H9 (cell line): ENCODE measurements around the gene HS3ST2. TPM values are rescaled to one million over a fixed set of nuclear protein-coding genes. Genes with fewer than 3 reads are reported as not detected.

Source experiments
- DNase-seq: peaks from one replicate; pipeline ENCODE4 v3.0.0-alpha.2; 2017
- H2AFZ ChIP-seq: one replicate; pipeline ENCODE4 v1.6.1; 2013; ENCODE audit warnings: mild to moderate bottlenecking, low read length, control low read depth, moderate library complexity
- H2AK5ac ChIP-seq: 2 replicates; pipeline ENCODE4 v1.6.1; 2013; ENCODE audit warnings: low read length, control low read depth, mixed read lengths; ENCODE audit not compliant: insufficient read length
- H2BK120ac ChIP-seq: one replicate; pipeline ENCODE4 v1.6.1; 2013; ENCODE audit warnings: low read depth, mild to moderate bottlenecking, low read length, control low read depth, inconsistent platforms; ENCODE audit not compliant: poor library complexity, severe bottlenecking
- H2BK12ac ChIP-seq: 2 replicates; pipeline ENCODE4 v1.6.1; 2013; ENCODE audit warnings: low read length, control low read depth, mixed read lengths, low read depth; ENCODE audit not compliant: insufficient read length
- H2BK15ac ChIP-seq: 2 replicates; pipeline ENCODE4 v1.6.1; 2013; ENCODE audit warnings: low read depth, low read length, control low read depth
- H2BK20ac ChIP-seq: one replicate; pipeline ENCODE4 v1.6.1; 2013; ENCODE audit warnings: low read depth, mild to moderate bottlenecking, low read length, control low read depth, inconsistent platforms; ENCODE audit not compliant: poor library complexity, severe bottlenecking
- H2BK5ac ChIP-seq: 2 replicates; pipeline ENCODE4 v1.6.1; 2013; ENCODE audit warnings: low read length, control low read depth, mixed read lengths; ENCODE audit not compliant: insufficient read length
- H3K14ac ChIP-seq: 2 replicates; pipeline ENCODE4 v1.6.1; 2013; ENCODE audit warnings: low read length, control low read depth; ENCODE audit not compliant: insufficient read depth
- H3K18ac ChIP-seq: 2 replicates; pipeline ENCODE4 v1.6.1; 2013; ENCODE audit warnings: low read depth, mild to moderate bottlenecking, mixed read lengths, low read length, control low read depth; ENCODE audit not compliant: insufficient read length
- H3K23ac ChIP-seq: 2 replicates; pipeline ENCODE4 v1.6.1; 2013; ENCODE audit warnings: low read length, control low read depth, mixed read lengths, low read depth; ENCODE audit not compliant: insufficient read length
- H3K23me2 ChIP-seq: 2 replicates; pipeline ENCODE4 v1.6.1; 2013; ENCODE audit warnings: low read depth, mild to moderate bottlenecking, mixed read lengths, low read length, control low read depth; ENCODE audit not compliant: insufficient read length, poor library complexity, severe bottlenecking
- H3K27ac ChIP-seq: 2 replicates; pipeline ENCODE4 v1.5.1; 2013; ENCODE audit warnings: low read length, control low read depth, mixed read lengths, low read depth; ENCODE audit not compliant: insufficient read length
- H3K27me3 ChIP-seq: 2 replicates; pipeline ENCODE4 v1.6.1; 2013; ENCODE audit warnings: low read length, control low read depth, inconsistent platforms; ENCODE audit not compliant: insufficient read depth
- H3K4ac ChIP-seq: 2 replicates; pipeline ENCODE4 v1.6.1; 2013; ENCODE audit warnings: low read depth, mild to moderate bottlenecking, control low read depth, inconsistent platforms, low read length, moderate library complexity
- H3K4me1 ChIP-seq: 2 replicates; pipeline ENCODE4 v1.6.1; 2013; ENCODE audit warnings: low read length, control low read depth, inconsistent platforms; ENCODE audit not compliant: insufficient read depth
- H3K4me2 ChIP-seq: 2 replicates; pipeline ENCODE4 v1.6.1; 2013; ENCODE audit warnings: low read length, control low read depth, mixed read lengths; ENCODE audit not compliant: insufficient read length, insufficient read depth
- H3K56ac ChIP-seq: 2 replicates; pipeline ENCODE4 v1.6.1; 2013; ENCODE audit warnings: low read depth, mild to moderate bottlenecking, mixed read lengths, low read length, control low read depth; ENCODE audit not compliant: insufficient read length
- H3K79me1 ChIP-seq: 2 replicates; pipeline ENCODE4 v1.6.1; 2013; ENCODE audit warnings: low read depth, mild to moderate bottlenecking, moderate library complexity, low read length, control low read depth, inconsistent platforms; ENCODE audit not compliant: insufficient read depth, poor library complexity, severe bottlenecking
- H3K79me2 ChIP-seq: 2 replicates; pipeline ENCODE4 v1.6.1; 2013; ENCODE audit warnings: low read length, control low read depth, inconsistent platforms; ENCODE audit not compliant: insufficient read depth
- H3K9ac ChIP-seq: 2 replicates; pipeline ENCODE4 v1.6.1; 2013; ENCODE audit warnings: low read length, control low read depth, mixed read lengths; ENCODE audit not compliant: insufficient read length; ENCODE audit errors: extremely low read depth
- H3K9me3 ChIP-seq: one replicate; pipeline ENCODE4 v1.6.1; 2013; ENCODE audit warnings: low read depth, low read length, inconsistent platforms; ENCODE audit not compliant: control insufficient read depth
- H3T11ph ChIP-seq: one replicate; pipeline ENCODE4 v1.6.1; 2013; ENCODE audit warnings: mild to moderate bottlenecking, low read length, control low read depth, inconsistent platforms
- H4K20me1 ChIP-seq: one replicate; pipeline ENCODE4 v1.6.1; 2013; ENCODE audit not compliant: control insufficient read depth, insufficient read length, insufficient read depth
- H4K5ac ChIP-seq: 2 replicates; pipeline ENCODE4 v1.6.1; 2013; ENCODE audit warnings: low read depth, mild to moderate bottlenecking, mixed read lengths, low read length, control low read depth; ENCODE audit not compliant: insufficient read length
- H4K8ac ChIP-seq: replicated peaks from 2 replicates; pipeline ENCODE4 v1.6.1; 2013; ENCODE audit warnings: low read length, control low read depth, mixed read lengths, low read depth; ENCODE audit not compliant: insufficient read length
- H4K91ac ChIP-seq: 2 replicates; pipeline ENCODE4 v1.6.1; 2013; ENCODE audit warnings: low read depth, mild to moderate bottlenecking, moderate library complexity, mixed read lengths, low read length, control low read depth; ENCODE audit not compliant: insufficient read length
- H3K27ac Mint-ChIP-seq, 3 experiments: 2 replicates in 2 of 3; 3 replicates in 1 of 3; pipeline ENCODE4 v1.8.0; 2020 to 2021; ENCODE audit warnings: mixed read lengths in 3 of 3, mild to moderate bottlenecking in 1 of 3, moderate library complexity in 1 of 3
- H3K27me3 Mint-ChIP-seq: 2 replicates; pipeline ENCODE4 v1.8.0; 2021; ENCODE audit warnings: low read depth, mild to moderate bottlenecking, moderate library complexity, mixed read lengths
- H3K36me3 Mint-ChIP-seq, 3 experiments: 2 replicates in 2 of 3; 3 replicates in 1 of 3; pipeline ENCODE4 v1.8.0; 2020 to 2021; ENCODE audit warnings: low read depth in 3 of 3, mixed read lengths in 3 of 3; ENCODE audit not compliant: insufficient read depth in 1 of 3
- H3K4me1 Mint-ChIP-seq, 2 experiments: 2 replicates each; pipeline ENCODE4 v1.8.0; 2020; ENCODE audit warnings: mixed read lengths in 2 of 2
- H3K4me3 Mint-ChIP-seq, 2 experiments: 2 replicates in 1 of 2; 3 replicates in 1 of 2; pipeline ENCODE4 v1.8.0; 2020 to 2021; ENCODE audit warnings: mild to moderate bottlenecking in 2 of 2, mixed read lengths in 2 of 2, moderate library complexity in 1 of 2
- H3K9me3 Mint-ChIP-seq, 2 experiments: 2 replicates in 1 of 2; 3 replicates in 1 of 2; pipeline ENCODE4 v1.8.0; 2020; ENCODE audit warnings: mild to moderate bottlenecking in 2 of 2, mixed read lengths in 2 of 2, moderate library complexity in 1 of 2
- CTCF ChIP-seq: fragments of 200-600 bp; sonication (generic); conservative IDR thresholded peaks from 3 replicates; pipeline ENCODE4 v1.8.0; 2021; ENCODE audit warnings: antibody characterized with exemption, mild to moderate bottlenecking
- WGBS: extraction: QIAGEN DNeasy Blood & Tissue Kit; methylation state at CpG from one replicate; pipeline ENCODE4 v1.1.7; 2013; ENCODE audit warnings: missing lambda C conversion rate, low lambda C conversion rate, mixed read lengths; ENCODE audit not compliant: insufficient read length; ENCODE audit errors: extremely low coverage; 5-methylcytosine and 5-hydroxymethylcytosine counted together
- total RNA-seq: library from RNA; stranded (reverse); gene quantifications from 2 replicates; pipeline ENCODE4 v1.2.1, GENCODE V29; 2021

HS3ST2 gene
- total RNA-seq, 1 experiment from 2014 or later, result 3.1 TPM

GRCh38 chr16:22789281-22789945, 24.5 kb upstream of the HS3ST2 start:
- no peak overlapping the region for H4K5ac ChIP-seq
- DNase-seq, result no peak
- no peak overlapping the region for H4K8ac ChIP-seq
- no peaks in the 10 kb centered on the region for H4K20me1 ChIP-seq
- no peak overlapping the region for H2BK12ac ChIP-seq
- H2BK15ac ChIP-seq, result no peak overlapping the region
- no peaks in the 10 kb centered on the region for H3K23me2 ChIP-seq
- TF ChIP-seq CTCF, result no peak
- H2AFZ ChIP-seq, result no peak overlapping the region
- H3K56ac ChIP-seq, result no peak overlapping the region
- Mint-ChIP-seq H3K27ac (peak overlapping the region in 2 of 3 experiments; percentile 41 to 58; a peak in 2 of 7 replicates), H3K9me3 (peaks cover 7 to 13% of the 10 kb centered on the region in 2 experiments), H3K27me3 (no peaks in the 10 kb centered on the region; the same call in 1 of the 2 replicates), H3K36me3 (peaks cover 1 to 8% (median 6%) of the 10 kb centered on the region in 3 experiments; a peak in 3 of 7 replicates), H3K4me3 (no peak overlapping the region), H3K4me1 (peaks cover 4 to 7% of the 10 kb centered on the region in 2 experiments; a peak in 3 of 4 replicates)
- no CpG with 5 or more reads among the region's 9 CpGs for WGBS
- H2BK5ac ChIP-seq, result no peak overlapping the region
- no peak overlapping the region for H3K18ac ChIP-seq
- H2BK20ac ChIP-seq, result no peak overlapping the region
- no peak overlapping the region for H4K91ac ChIP-seq
- no peak overlapping the region for H3K23ac ChIP-seq
- no peak overlapping the region for H3K4me2 ChIP-seq
- no peak overlapping the region for H3K14ac ChIP-seq
- H3K79me1 ChIP-seq, result no peaks in the 10 kb centered on the region
- H3K9ac ChIP-seq, result no peak overlapping the region
- H3T11ph ChIP-seq, result no peak overlapping the region
- H3K79me2 ChIP-seq, result no peaks in the 10 kb centered on the region
- no peak overlapping the region for H3K27ac ChIP-seq
- no peak overlapping the region for H3K4ac ChIP-seq
- no peak overlapping the region for H2AK5ac ChIP-seq
- H3K4me1 ChIP-seq, result no peaks in the 10 kb centered on the region
- H2BK120ac ChIP-seq, result no peak overlapping the region
- H3K27me3 ChIP-seq, result no peaks in the 10 kb centered on the region
- H3K9me3 ChIP-seq, result peaks cover 8% of the 10 kb centered on the region
